ENCODE measurements around the gene MFSD1.

The MFSD1 gene

DNA sequence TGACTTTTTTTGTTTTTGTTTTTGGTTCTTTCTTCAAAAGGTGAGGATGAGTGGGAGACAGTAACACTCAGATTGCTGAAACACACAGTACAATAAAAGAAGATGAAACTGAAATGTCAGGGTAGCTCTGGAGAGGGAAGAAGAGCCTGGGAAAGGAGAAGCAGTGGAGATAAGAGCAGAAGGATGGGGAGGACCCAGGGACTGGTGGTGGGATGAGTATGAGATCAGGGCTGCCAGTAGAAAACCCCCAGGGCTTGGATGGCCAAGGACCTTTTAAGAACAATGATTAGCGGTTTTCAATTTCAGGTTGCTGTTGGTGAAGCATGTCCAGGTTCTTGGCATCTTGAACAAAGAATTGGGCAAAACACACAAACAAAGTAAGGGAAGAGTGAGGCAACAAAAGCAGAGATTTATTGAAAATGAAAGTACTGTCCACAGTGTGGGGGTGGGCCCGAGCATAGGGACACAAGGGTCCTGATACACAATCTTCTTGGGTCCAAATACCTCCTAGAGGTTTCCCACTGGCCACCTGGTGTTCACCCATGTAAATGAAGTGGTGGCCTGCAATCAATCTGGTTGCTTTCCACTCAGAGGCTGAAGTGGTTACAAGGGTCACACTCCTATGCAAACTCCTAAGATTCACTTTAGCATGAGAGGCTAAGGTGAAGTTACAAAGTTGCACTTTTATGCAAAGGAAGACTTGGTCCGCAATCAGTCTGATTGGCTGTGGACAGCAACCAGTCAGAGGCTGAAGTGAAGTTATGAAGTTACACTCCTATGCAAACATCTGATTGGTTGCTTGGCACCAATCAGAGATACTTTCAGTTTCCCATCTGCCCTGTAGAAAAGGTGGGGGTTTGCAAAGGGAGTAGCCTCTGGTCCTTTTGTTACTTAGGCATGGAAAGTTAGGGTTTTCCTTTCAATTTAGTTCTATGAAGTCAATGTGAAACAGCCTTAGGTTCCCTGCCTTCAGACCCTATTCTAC, 26.1 kb upstream of the MFSD1 start:
- peak overlapping the region; percentile 25 for H2AFZ ChIP-seq (ENCODE audit: low read length)
- no peak overlapping the region for H3K9ac ChIP-seq (ENCODE audit: low read depth, low read length, poor library complexity, severe bottlenecking)
- H3K79me2 ChIP-seq (ENCODE audit: insufficient read depth, low read length) = no peaks in the 10 kb centered on the region
- no peaks in the 10 kb centered on the region for H4K20me1 ChIP-seq (ENCODE audit: insufficient read depth, low read length, poor library complexity, severe bottlenecking)
- H3K4me1 ChIP-seq (ENCODE audit: insufficient read depth, low read length, poor library complexity, severe bottlenecking) = no peaks in the 10 kb centered on the region
- no peaks in the 10 kb centered on the region for H3K27me3 ChIP-seq (ENCODE audit: insufficient read depth, low read length, poor library complexity, severe bottlenecking)
- H3K4me2 ChIP-seq (ENCODE audit: low read depth, low read length, poor library complexity, severe bottlenecking) = no peak overlapping the region
- TF ChIP-seq EZH2phosphoT487 (IDR thresholded peaks at IDR 0.05; ENCODE audit: borderline replicate concordance) = no peak
- TF ChIP-seq, protein P1, sequence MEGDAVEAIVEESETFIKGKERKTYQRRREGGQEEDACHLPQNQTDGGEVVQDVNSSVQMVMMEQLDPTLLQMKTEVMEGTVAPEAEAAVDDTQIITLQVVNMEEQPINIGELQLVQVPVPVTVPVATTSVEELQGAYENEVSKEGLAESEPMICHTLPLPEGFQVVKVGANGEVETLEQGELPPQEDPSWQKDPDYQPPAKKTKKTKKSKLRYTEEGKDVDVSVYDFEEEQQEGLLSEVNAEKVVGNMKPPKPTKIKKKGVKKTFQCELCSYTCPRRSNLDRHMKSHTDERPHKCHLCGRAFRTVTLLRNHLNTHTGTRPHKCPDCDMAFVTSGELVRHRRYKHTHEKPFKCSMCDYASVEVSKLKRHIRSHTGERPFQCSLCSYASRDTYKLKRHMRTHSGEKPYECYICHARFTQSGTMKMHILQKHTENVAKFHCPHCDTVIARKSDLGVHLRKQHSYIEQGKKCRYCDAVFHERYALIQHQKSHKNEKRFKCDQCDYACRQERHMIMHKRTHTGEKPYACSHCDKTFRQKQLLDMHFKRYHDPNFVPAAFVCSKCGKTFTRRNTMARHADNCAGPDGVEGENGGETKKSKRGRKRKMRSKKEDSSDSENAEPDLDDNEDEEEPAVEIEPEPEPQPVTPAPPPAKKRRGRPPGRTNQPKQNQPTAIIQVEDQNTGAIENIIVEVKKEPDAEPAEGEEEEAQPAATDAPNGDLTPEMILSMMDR (conservative IDR thresholded peaks at IDR 0.05; ENCODE audit: low read length) = no peak
- H3K9me3 ChIP-seq (ENCODE audit: insufficient read depth, low read depth, low read length) = no peaks in the 10 kb centered on the region
- H3K4me3 ChIP-seq (ENCODE audit: low read length, poor library complexity, severe bottlenecking) = no peak overlapping the region
- no peaks in the 10 kb centered on the region for H3K9me2 ChIP-seq (replicated peaks; ENCODE audit: low read depth, low read length)
- H3K36me3 ChIP-seq (ENCODE audit: insufficient read depth, low read length) = no peaks in the 10 kb centered on the region
- no peaks in the 10 kb centered on the region for H3F3A ChIP-seq (ENCODE audit: low read depth)

GRCh38 chr3:158776531-158776930, 25.3 kb upstream of the MFSD1 start:
- TF ChIP-seq, protein P1 (conservative IDR thresholded peaks at IDR 0.05; ENCODE audit: low read length) = no peak
- TF ChIP-seq EZH2phosphoT487 (IDR thresholded peaks at IDR 0.05; ENCODE audit: borderline replicate concordance) = no peak
- Histone ChIP-seq H3K79me2 (ENCODE audit: insufficient read depth, low read length) (no peaks in the 10 kb centered on the region), H3K9me3 (ENCODE audit: insufficient read depth, low read depth, low read length) (no peaks in the 10 kb centered on the region), H3K4me3 (ENCODE audit: low read length, poor library complexity, severe bottlenecking) (no peak overlapping the region), H4K20me1 (ENCODE audit: insufficient read depth, low read length, poor library complexity, severe bottlenecking) (no peaks in the 10 kb centered on the region), H3K27me3 (ENCODE audit: insufficient read depth, low read length, poor library complexity, severe bottlenecking) (no peaks in the 10 kb centered on the region), H3K9ac (ENCODE audit: low read depth, low read length, poor library complexity, severe bottlenecking) (no peak overlapping the region), H3K36me3 (ENCODE audit: insufficient read depth, low read length) (no peaks in the 10 kb centered on the region), H3K4me2 (ENCODE audit: low read depth, low read length, poor library complexity, severe bottlenecking) (no peak overlapping the region), H3F3A (ENCODE audit: low read depth) (no peaks in the 10 kb centered on the region), H2AFZ (ENCODE audit: low read length) (peak overlapping the region; percentile 25; the same call in 1 of the 2 replicates), H3K4me1 (ENCODE audit: insufficient read depth, low read length, poor library complexity, severe bottlenecking) (no peaks in the 10 kb centered on the region), H3K9me2 (replicated peaks; ENCODE audit: low read depth, low read length) (no peaks in the 10 kb centered on the region)

DNA sequence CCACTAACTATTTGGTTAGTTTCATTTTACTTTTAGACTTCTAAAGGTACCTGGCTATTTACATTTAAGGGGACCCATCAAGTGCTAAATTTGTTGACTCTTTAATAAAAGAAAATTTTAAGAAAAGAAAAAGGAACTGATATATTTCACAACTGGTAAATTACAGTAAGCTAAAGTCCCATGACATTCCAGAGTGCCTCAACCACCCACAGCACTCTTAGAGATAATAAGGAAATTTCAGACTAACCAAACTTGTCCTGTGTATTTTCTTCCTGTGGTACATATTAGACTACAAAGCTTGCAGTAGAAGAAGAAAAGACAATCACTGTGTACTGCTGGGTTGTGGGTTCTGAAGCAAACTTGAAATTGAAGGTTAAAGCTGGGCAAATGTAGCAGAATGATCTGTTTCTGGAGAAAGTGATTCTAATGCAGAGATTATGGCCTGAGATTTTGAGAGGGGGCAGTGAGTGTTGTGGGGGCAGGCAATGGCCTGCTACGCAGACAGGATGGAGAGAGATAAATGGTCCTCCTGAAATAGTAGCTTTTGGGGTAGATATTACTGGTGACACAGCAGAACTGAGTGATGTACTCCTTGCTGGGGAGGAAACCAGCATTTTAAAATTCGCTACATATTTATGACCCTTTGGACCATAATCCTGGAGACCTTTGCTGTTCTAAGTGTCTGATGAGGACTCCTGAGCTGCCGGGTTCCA, 24.5 kb upstream of the MFSD1 start:
- TF ChIP-seq, protein P1 (conservative IDR thresholded peaks at IDR 0.05; ENCODE audit: low read length) = no peak
- no peak for TF ChIP-seq EZH2phosphoT487 (IDR thresholded peaks at IDR 0.05; ENCODE audit: borderline replicate concordance)
- no peaks in the 10 kb centered on the region for H3K27me3 ChIP-seq (ENCODE audit: insufficient read depth, low read length, poor library complexity, severe bottlenecking)
- no peak overlapping the region for H2AFZ ChIP-seq (ENCODE audit: low read length)
- no peak overlapping the region for H3K4me3 ChIP-seq (ENCODE audit: low read length, poor library complexity, severe bottlenecking)
- no peaks in the 10 kb centered on the region for H3K9me3 ChIP-seq (ENCODE audit: insufficient read depth, low read depth, low read length)
- no peaks in the 10 kb centered on the region for H3F3A ChIP-seq (ENCODE audit: low read depth)
- no peaks in the 10 kb centered on the region for H4K20me1 ChIP-seq (ENCODE audit: insufficient read depth, low read length, poor library complexity, severe bottlenecking)
- H3K36me3 ChIP-seq (ENCODE audit: insufficient read depth, low read length) = no peaks in the 10 kb centered on the region
- H3K9ac ChIP-seq (ENCODE audit: low read depth, low read length, poor library complexity, severe bottlenecking) = no peak overlapping the region
- no peaks in the 10 kb centered on the region for H3K79me2 ChIP-seq (ENCODE audit: insufficient read depth, low read length)
- no peaks in the 10 kb centered on the region for H3K9me2 ChIP-seq (replicated peaks; ENCODE audit: low read depth, low read length)
- no peaks in the 10 kb centered on the region for H3K4me1 ChIP-seq (ENCODE audit: insufficient read depth, low read length, poor library complexity, severe bottlenecking)
- no peak overlapping the region for H3K4me2 ChIP-seq (ENCODE audit: low read depth, low read length, poor library complexity, severe bottlenecking)

Measured in Loucy (cell line).